ENCODE data around the gene QRFP. TPM values are rescaled to one million over a fixed set of nuclear protein-coding genes. Genes with fewer than 3 reads are reported as not detected.

The QRFP gene
- total RNA-seq, 1 experiment from 2014 or later, result not detected

GRCh38 chr9:130929571-130930038 lies 33.0 kb upstream of the QRFP start:
- Histone ChIP-seq H3K27ac (ENCODE audit: insufficient read length, low read depth, low read length) (no peak overlapping the region), H4K5ac (ENCODE audit: insufficient read length, low read depth, low read length) (no peak overlapping the region), H3K4ac (ENCODE audit: low read depth, low read length) (no peak overlapping the region), H2BK20ac (ENCODE audit: low read depth, low read length, poor library complexity, severe bottlenecking) (no peak overlapping the region), H3K23me2 (ENCODE audit: insufficient read length, low read depth, low read length, poor library complexity, severe bottlenecking) (no peaks in the 10 kb centered on the region), H2BK120ac (ENCODE audit: low read depth, low read length, poor library complexity, severe bottlenecking) (no peak overlapping the region), H2BK5ac (ENCODE audit: insufficient read length, low read length) (no peak overlapping the region), H3T11ph (ENCODE audit: low read length) (no peak overlapping the region), H2AK5ac (ENCODE audit: insufficient read length, low read length) (no peak overlapping the region), H2BK12ac (ENCODE audit: insufficient read length, low read depth, low read length) (no peak overlapping the region), H3K9me3 (ENCODE audit: control insufficient read depth, low read depth, low read length) (no peaks in the 10 kb centered on the region), H3K23ac (ENCODE audit: insufficient read length, low read depth, low read length) (no peak overlapping the region), H3K18ac (ENCODE audit: insufficient read length, low read depth, low read length) (no peak overlapping the region), H3K27me3 (ENCODE audit: insufficient read depth, low read length) (no peaks in the 10 kb centered on the region), H2AFZ (ENCODE audit: low read length) (no peak overlapping the region), H3K4me1 (ENCODE audit: insufficient read depth, low read length) (no peaks in the 10 kb centered on the region), H4K20me1 (ENCODE audit: control insufficient read depth, insufficient read depth, insufficient read length) (no peaks in the 10 kb centered on the region), H3K79me1 (ENCODE audit: insufficient read depth, low read depth, low read length, poor library complexity, severe bottlenecking) (no peaks in the 10 kb centered on the region), H3K14ac (ENCODE audit: insufficient read depth, low read length) (no peak overlapping the region; the same call in 1 of the 2 replicates), H3K56ac (ENCODE audit: insufficient read length, low read depth, low read length) (no peak overlapping the region), H4K91ac (ENCODE audit: insufficient read length, low read depth, low read length) (no peak overlapping the region), H3K79me2 (ENCODE audit: insufficient read depth, low read length) (no peaks in the 10 kb centered on the region), H4K8ac (replicated peaks; ENCODE audit: insufficient read length, low read depth, low read length) (no peak overlapping the region), H3K9ac (ENCODE audit: extremely low read depth, insufficient read length, low read length) (no peak overlapping the region), H3K4me2 (ENCODE audit: insufficient read depth, insufficient read length, low read length) (no peak overlapping the region), H2BK15ac (ENCODE audit: low read depth, low read length) (no peak overlapping the region)
- Mint-ChIP-seq H3K4me3 (no peak overlapping the region), H3K4me1 (peaks cover 21 to 27% of the 10 kb centered on the region in 2 experiments), H3K27me3 (ENCODE audit: low read depth) (peaks cover 5% of the 10 kb centered on the region), H3K27ac (no peak overlapping the region), H3K36me3 (ENCODE audit: insufficient read depth in 1 of 3, low read depth in 3 of 3) (no peaks in the 10 kb centered on the region), H3K9me3 (no peaks in the 10 kb centered on the region)
- WGBS (ENCODE audit: extremely low coverage, insufficient read length, low lambda C conversion rate), result no CpG with 5 or more reads among the region's 36 CpGs
- no peak for TF ChIP-seq CTCF (conservative IDR thresholded peaks at IDR 0.05)
- no peak for DNase-seq
